Neural cell (in vitro differentiated cells): Measurements from ENCODE around the gene GNA12.

Source experiments
- EZH2 ChIP-seq: fragments of 200-600, 300-800 bp; shearing (Covaris generic), sonication (generic); IDR thresholded peaks from 2 replicates; pipeline ENCODE4 v1.6.1; 2014; ENCODE audit warnings: antibody characterized with exemption, low read length, borderline replicate concordance, mild to moderate bottlenecking; ENCODE audit not compliant: insufficient read depth, poor library complexity, severe bottlenecking
- TF ChIP-seq, protein P1 (sequence below): fragments of 450-650 bp; IDR thresholded peaks from 2 replicates; pipeline ENCODE4 v1.5.1; 2014; ENCODE audit warnings: antibody characterized with exemption, mild to moderate bottlenecking, moderate library complexity; ENCODE audit not compliant: poor library complexity, severe bottlenecking

DNA sequence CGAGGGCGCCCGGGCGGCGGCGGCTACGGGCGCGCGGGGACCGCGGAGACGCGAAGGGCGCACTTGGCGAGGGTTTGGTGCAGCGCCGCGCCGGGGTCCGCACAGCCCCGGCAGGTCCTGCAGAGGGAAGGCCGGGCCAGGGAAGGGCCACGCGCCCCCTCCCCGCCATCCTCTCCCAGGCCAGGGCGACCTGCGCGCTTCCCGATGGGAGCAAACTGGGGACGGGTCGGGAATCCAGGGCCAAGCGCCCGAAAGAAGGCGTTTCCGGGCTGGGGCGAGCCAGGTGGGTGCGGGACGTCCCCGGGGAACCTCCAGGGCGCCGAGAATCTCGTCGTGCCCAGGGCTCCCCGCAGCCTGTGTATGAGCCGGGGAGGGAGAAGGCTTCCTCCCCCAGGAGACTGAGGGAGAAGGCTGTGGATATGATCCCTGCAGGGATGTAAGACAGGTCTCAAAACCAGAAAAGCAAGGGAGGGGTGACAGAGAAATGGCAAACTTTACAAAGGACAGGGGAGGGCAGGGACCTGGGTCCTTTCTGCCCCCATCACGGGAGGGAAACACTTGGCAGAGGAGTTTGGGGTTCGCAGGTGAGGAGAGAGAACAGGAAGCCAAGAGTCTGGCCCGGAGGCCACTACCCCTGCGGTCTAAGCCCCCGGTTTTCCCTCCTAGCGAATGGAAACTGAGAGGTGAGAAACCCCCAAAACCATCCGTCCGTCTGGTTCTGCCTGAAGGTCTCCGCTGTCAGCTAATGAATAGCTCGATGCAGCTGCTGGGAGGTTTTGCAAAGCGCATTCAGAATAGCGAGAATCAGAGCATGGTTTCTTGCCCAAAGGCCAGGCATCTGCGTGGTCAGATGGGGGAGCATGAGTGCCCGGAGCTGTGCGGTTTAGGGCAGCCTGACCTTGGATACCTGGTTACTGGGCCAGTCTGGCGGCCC, 155.4 kb downstream of the GNA12 start:
- TF ChIP-seq EZH2, result no peak
- TF ChIP-seq, protein P1, sequence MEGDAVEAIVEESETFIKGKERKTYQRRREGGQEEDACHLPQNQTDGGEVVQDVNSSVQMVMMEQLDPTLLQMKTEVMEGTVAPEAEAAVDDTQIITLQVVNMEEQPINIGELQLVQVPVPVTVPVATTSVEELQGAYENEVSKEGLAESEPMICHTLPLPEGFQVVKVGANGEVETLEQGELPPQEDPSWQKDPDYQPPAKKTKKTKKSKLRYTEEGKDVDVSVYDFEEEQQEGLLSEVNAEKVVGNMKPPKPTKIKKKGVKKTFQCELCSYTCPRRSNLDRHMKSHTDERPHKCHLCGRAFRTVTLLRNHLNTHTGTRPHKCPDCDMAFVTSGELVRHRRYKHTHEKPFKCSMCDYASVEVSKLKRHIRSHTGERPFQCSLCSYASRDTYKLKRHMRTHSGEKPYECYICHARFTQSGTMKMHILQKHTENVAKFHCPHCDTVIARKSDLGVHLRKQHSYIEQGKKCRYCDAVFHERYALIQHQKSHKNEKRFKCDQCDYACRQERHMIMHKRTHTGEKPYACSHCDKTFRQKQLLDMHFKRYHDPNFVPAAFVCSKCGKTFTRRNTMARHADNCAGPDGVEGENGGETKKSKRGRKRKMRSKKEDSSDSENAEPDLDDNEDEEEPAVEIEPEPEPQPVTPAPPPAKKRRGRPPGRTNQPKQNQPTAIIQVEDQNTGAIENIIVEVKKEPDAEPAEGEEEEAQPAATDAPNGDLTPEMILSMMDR, result no peak
